Urinary bladder (tissue), 4 donors: ENCODE data around the gene CNTN4. TPM values are rescaled to one million over a fixed set of nuclear protein-coding genes. Genes with fewer than 3 reads are reported as not detected.

Source experiments
- DNase-seq: peaks from one replicate; pipeline ENCODE4 v3.0.0-alpha.2; 2015; ENCODE audit errors: extremely low spot score
- H3K27ac ChIP-seq: one replicate; pipeline ENCODE4 v1.5.1; 2013; ENCODE audit warnings: low read depth, mild to moderate bottlenecking, moderate library complexity
- H3K36me3 ChIP-seq: one replicate; pipeline ENCODE4 v1.6.1; 2013; ENCODE audit warnings: mild to moderate bottlenecking, moderate library complexity; ENCODE audit not compliant: insufficient read depth
- H3K4me1 ChIP-seq: one replicate; pipeline ENCODE4 v1.6.1; 2013; ENCODE audit warnings: mild to moderate bottlenecking, moderate library complexity; ENCODE audit not compliant: insufficient read depth
- H3K4me3 ChIP-seq: one replicate; pipeline ENCODE4 v1.5.1; 2013; ENCODE audit warnings: low read depth, low read length
- WGBS: extraction: QIAGEN DNeasy Blood & Tissue Kit; methylation state at CpG from one replicate; pipeline ENCODE4 v1.1.7; 2013; 5-methylcytosine and 5-hydroxymethylcytosine counted together
- polyA plus RNA-seq: library from polyadenylated mRNA; stranded (reverse); fragments of 200-250 nt; gene quantifications from one replicate; pipeline ENCODE4 v1.2.3, GENCODE V29; 2013
- total RNA-seq: library from RNA; depleted of rRNA; stranded (reverse); fragments of >200 nt; gene quantifications from one replicate; pipeline ENCODE4 v1.2.3, GENCODE V29; 2014
- donor health status: healthy with polysubstance abuse.
- donor health status: healthy.

Gene CNTN4
- total and polyA plus RNA-seq, 2 donors = 7.2 to 56.6 TPM

- Histone ChIP-seq H3K4me1 (no peaks in the 10 kb centered on the region), H3K4me3 (no peak overlapping the region), H3K36me3 (no peaks in the 10 kb centered on the region), H3K27ac (no peak overlapping the region)
- no peak for DNase-seq
- 67% methylated on average over 3 of the region's 3 CpGs for WGBS
Measured at GRCh38 chr3:2711081-2711480, 612.4 kb downstream of the CNTN4 start.

DNA sequence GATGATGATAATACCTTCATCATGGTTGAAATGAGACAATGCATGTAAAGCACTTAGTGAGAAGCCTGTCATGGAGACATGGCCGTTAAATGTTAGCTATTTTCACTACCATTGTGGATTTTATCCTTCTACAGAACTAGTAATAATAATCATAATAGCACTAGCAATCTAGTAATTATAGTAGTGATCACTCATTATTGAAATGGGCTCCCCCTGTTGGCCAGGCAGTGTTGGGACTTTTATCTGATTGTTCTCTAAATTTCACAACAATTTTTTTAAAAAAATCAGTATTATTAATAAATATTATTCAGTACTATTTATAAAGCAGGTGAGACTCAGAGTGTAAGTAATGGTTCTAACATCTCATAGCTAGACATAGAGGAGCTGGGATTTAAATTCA, 615.3 kb downstream of the CNTN4 start:
- no peaks in the 10 kb centered on the region for H3K36me3 ChIP-seq
- H3K27ac ChIP-seq = no peak overlapping the region
- WGBS = 92% methylated on average over 1 of the region's 1 CpG
- no peaks in the 10 kb centered on the region for H3K4me1 ChIP-seq
- no peak for DNase-seq
- H3K4me3 ChIP-seq = no peak overlapping the region

GRCh38 chr3:2714834-2715233, 616.2 kb downstream of the CNTN4 start:
- no peak for DNase-seq
- H3K36me3 ChIP-seq = no peaks in the 10 kb centered on the region
- H3K27ac ChIP-seq = no peak overlapping the region
- H3K4me3 ChIP-seq = no peak overlapping the region
- 65% methylated on average over 5 of the region's 5 CpGs for WGBS
- no peaks in the 10 kb centered on the region for H3K4me1 ChIP-seq

DNA sequence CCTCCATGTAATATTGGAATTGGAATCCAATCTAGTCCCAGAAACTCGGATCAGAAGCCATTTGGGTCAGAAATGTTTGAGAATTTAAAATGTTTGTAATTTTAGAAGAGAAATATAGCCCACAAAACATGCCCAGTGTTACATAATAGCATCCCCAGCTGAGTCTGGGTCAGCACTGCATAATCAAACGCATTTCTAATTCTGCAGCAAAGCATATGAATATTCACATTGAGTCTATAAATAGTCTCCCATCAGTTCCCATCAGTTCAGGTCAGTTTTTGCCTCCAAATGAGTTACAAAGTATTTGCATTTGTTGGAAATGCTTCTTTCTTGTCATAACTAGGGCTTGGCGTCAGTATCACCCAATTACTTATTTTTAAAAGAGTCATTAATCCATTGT, 628.4 kb downstream of the CNTN4 start:
- DNase-seq = no peak
- no peaks in the 10 kb centered on the region for H3K4me1 ChIP-seq
- H3K27ac ChIP-seq = no peak overlapping the region
- WGBS = 66% methylated on average over 3 of the region's 3 CpGs
- H3K36me3 ChIP-seq = no peaks in the 10 kb centered on the region
- no peak overlapping the region for H3K4me3 ChIP-seq

GRCh38 chr3:2727610-2728318, 629.1 kb downstream of the CNTN4 start:
- Histone ChIP-seq H3K4me3 (no peak overlapping the region), H3K4me1 (no peaks in the 10 kb centered on the region), H3K36me3 (no peaks in the 10 kb centered on the region), H3K27ac (no peak overlapping the region)
- no peak for DNase-seq
- 56% methylated on average over 8 of the region's 8 CpGs for WGBS

DNA sequence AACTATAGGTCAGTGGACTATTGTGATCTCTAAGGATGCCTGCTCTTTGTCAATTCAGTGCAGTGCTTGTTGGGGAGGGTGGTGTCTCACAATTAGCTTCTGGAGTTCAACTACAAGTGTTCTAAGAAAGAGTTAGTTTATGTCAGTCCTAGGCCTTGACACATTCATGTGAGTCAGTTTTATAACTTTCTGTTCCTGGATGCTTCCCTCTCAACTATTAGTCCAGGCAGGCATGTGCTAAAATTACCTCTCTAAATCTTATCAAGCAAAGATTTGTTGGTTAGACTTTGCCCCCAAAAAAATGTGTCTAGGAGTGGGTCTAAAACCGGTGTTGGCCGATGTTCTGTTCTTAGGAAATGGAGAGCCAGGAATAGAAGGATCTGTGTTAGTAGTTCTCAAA, 633.2 kb downstream of the CNTN4 start:
- Histone ChIP-seq H3K36me3 (no peaks in the 10 kb centered on the region), H3K4me1 (no peaks in the 10 kb centered on the region), H3K4me3 (no peak overlapping the region), H3K27ac (no peak overlapping the region)
- WGBS = 61% methylated on average over 2 of the region's 2 CpGs
- no peak for DNase-seq

DNA sequence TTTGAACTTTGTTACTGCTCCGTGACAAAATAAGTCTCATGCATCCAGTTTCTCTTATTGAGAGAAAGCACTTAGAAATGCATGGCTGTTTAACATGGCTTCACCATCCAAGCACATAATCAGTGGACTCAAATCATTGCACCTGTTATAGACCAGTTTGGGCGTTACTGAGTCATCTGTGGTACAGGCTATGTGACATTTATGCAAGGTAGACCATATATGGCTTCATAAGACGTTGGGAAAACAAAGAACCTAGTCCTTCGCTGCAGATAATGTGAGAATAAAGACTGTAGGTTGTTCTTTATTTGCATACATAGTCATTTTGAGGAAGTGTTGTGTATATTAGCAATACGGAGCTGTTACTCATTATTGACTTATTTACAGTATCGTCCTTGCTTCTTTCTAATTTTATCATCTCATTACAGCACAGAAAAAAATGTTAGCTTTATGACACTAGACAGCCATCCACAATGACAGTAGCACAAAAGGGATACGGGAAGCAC, 636.8 kb downstream of the CNTN4 start:
- Histone ChIP-seq H3K4me3 (no peak overlapping the region), H3K27ac (no peak overlapping the region), H3K36me3 (no peaks in the 10 kb centered on the region), H3K4me1 (no peaks in the 10 kb centered on the region)
- DNase-seq = no peak
- 89% methylated on average over 7 of the region's 7 CpGs for WGBS

DNA sequence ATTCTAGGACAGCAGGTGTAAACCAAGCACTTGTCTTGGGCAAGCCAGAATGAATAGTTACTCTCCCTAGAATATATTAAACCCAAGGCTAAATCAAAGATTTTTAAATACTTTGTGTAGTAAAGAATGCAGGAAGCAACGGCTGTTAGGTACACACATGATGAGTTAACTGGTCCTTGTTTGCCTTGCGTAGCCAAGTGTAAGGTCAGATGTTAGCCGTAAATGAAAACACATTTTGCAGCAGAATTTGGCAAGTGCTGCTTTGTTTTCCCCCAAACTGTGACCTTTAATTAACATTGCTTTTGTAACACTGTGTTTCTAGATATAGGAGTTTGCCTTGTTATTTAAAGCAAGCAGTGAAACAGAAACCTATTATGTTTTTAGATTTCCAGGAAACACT, 642.9 kb downstream of the CNTN4 start:
- Histone ChIP-seq H3K36me3 (no peaks in the 10 kb centered on the region), H3K27ac (no peak overlapping the region), H3K4me3 (no peak overlapping the region), H3K4me1 (no peaks in the 10 kb centered on the region)
- 67% methylated on average over 3 of the region's 3 CpGs for WGBS
- DNase-seq = no peak

- no peak overlapping the region for H3K27ac ChIP-seq
- no peak overlapping the region for H3K4me3 ChIP-seq
- no peak for DNase-seq
- H3K36me3 ChIP-seq = no peaks in the 10 kb centered on the region
- 53% methylated on average over 9 of the region's 9 CpGs for WGBS
- H3K4me1 ChIP-seq = no peaks in the 10 kb centered on the region
Measured at GRCh38 chr3:2765002-2765579, 666.4 kb downstream of the CNTN4 start.

- H3K4me3 ChIP-seq = no peak overlapping the region
- no peaks in the 10 kb centered on the region for H3K36me3 ChIP-seq
- WGBS = 10% methylated on average over 2 of the region's 2 CpGs
- no peaks in the 10 kb centered on the region for H3K4me1 ChIP-seq
- H3K27ac ChIP-seq = no peak overlapping the region
- no peak for DNase-seq
Measured at GRCh38 chr3:2770451-2770850, 671.8 kb downstream of the CNTN4 start.

GRCh38 chr3:2771193-2771592, 672.5 kb downstream of the CNTN4 start:
- Histone ChIP-seq H3K27ac (no peak overlapping the region), H3K4me3 (no peak overlapping the region), H3K4me1 (no peaks in the 10 kb centered on the region), H3K36me3 (no peaks in the 10 kb centered on the region)
- no peak for DNase-seq

GRCh38 chr3:2771741-2772140, 673.1 kb downstream of the CNTN4 start:
- Histone ChIP-seq H3K27ac (no peak overlapping the region), H3K36me3 (no peaks in the 10 kb centered on the region), H3K4me3 (no peak overlapping the region), H3K4me1 (no peaks in the 10 kb centered on the region)
- 86% methylated on average over 5 of the region's 5 CpGs for WGBS
- no peak for DNase-seq

- no peaks in the 10 kb centered on the region for H3K36me3 ChIP-seq
- 71% methylated on average over 1 of the region's 1 CpG for WGBS
Measured at GRCh38 chr3:2772803-2773202, 674.1 kb downstream of the CNTN4 start.

GRCh38 chr3:2774481-2775249, 676.0 kb downstream of the CNTN4 start:
- H3K36me3 ChIP-seq = no peaks in the 10 kb centered on the region
- H3K4me1 ChIP-seq = no peaks in the 10 kb centered on the region
- no peak overlapping the region for H3K27ac ChIP-seq
- no peak for DNase-seq
- no peak overlapping the region for H3K4me3 ChIP-seq
- 60% methylated on average over 5 of the region's 5 CpGs for WGBS

More at GRCh38 chr3:2772803-2773202, 674.1 kb downstream of the CNTN4 start:
- Histone ChIP-seq H3K4me1 (no peaks in the 10 kb centered on the region), H3K27ac (no peak overlapping the region), H3K4me3 (no peak overlapping the region)
- no peak for DNase-seq
